C4-2B (cell line): ENCODE measurements around the gene UGCG.

Source experiments
- H3K27ac ChIP-seq: fragments of 450-650 bp; 2 replicates; pipeline ENCODE4 v1.5.1; 2017
- CTCF ChIP-seq: fragments of 450-650 bp; conservative IDR thresholded peaks from 2 replicates; pipeline ENCODE4 v1.5.1; 2017; ENCODE audit warnings: mild to moderate bottlenecking
- ZFX ChIP-seq: fragments of 450-650 bp; IDR thresholded peaks from 2 replicates; pipeline ENCODE4 v1.6.1; 2017

UGCG gene

GRCh38 chr9:111924281-111924680 lies 27.7 kb downstream of the UGCG start:
- no peak for TF ChIP-seq ZFX
- no peak for TF ChIP-seq CTCF

GRCh38 chr9:111925017-111925770 lies 28.6 kb downstream of the UGCG start:
- TF ChIP-seq CTCF (no peak), ZFX (no peak)
- H3K27ac ChIP-seq, result no peak overlapping the region

More at GRCh38 chr9:111924281-111924680, 27.7 kb downstream of the UGCG start:
- H3K27ac ChIP-seq, result no peak overlapping the region

GRCh38 chr9:111925784-111926183 lies 29.2 kb downstream of the UGCG start:
- no peak overlapping the region for H3K27ac ChIP-seq
- no peak for TF ChIP-seq CTCF
- TF ChIP-seq ZFX, result no peak

- TF ChIP-seq CTCF, result no peak
- H3K27ac ChIP-seq, result no peak overlapping the region
These were observed 29.8 kb downstream of the UGCG start for GRCh38 chr9:111926421-111926875.

- H3K27ac ChIP-seq, result no peak overlapping the region
- TF ChIP-seq CTCF, result no peak
- TF ChIP-seq ZFX, result no peak
These were observed 31.7 kb downstream of the UGCG start for GRCh38 chr9:111928359-111928720.

GRCh38 chr9:111934747-111935146 lies 38.1 kb downstream of the UGCG start:
- TF ChIP-seq ZFX, result no peak
- H3K27ac ChIP-seq, result no peak overlapping the region

- TF ChIP-seq ZFX (no peak), CTCF (no peak)
- no peak overlapping the region for H3K27ac ChIP-seq
These were observed 39.8 kb downstream of the UGCG start for GRCh38 chr9:111936391-111936790.

- no peak overlapping the region for H3K27ac ChIP-seq
These were observed 40.7 kb downstream of the UGCG start for GRCh38 chr9:111937301-111937700.

More at GRCh38 chr9:111937301-111937700, 40.7 kb downstream of the UGCG start:
- TF ChIP-seq CTCF (no peak), ZFX (no peak)
